Tibial nerve (tissue), 4 donors: ENCODE measurements around the gene KAZN. TPM values are rescaled to one million over a fixed set of nuclear protein-coding genes. Genes with fewer than 3 reads are reported as not detected.
A peak's percentile ranks its signal among the peaks of the same experiment; 100 is the strongest.

Experiments used
- DNase-seq, 2 donors: peaks; one replicate each; pipeline ENCODE4 v3.0.0-alpha.2; 2019; ENCODE audit warnings: low spot score in 2 of 2
- H3K27ac ChIP-seq, 4 donors: fragments of 200-600 bp; sonication (generic) in 3 of 4; one replicate each; pipeline ENCODE4 v1.5.1; 2017 to 2019; ENCODE audit warnings: mild to moderate bottlenecking in 1 of 4
- H3K27me3 ChIP-seq, 2 donors: fragments of 200-600 bp; sonication (generic) in 1 of 2; one replicate each; pipeline versions ENCODE4 v1.5.1 to v1.6.0; 2017 to 2019
- H3K36me3 ChIP-seq, 3 donors: fragments of 200-600 bp; sonication (generic); one replicate each; pipeline ENCODE4 v1.5.1; 2018 to 2019
- H3K4me1 ChIP-seq, 4 donors: fragments of 200-600 bp; sonication (generic) in 3 of 4; one replicate each; pipeline ENCODE4 v1.5.1; 2017 to 2019
- H3K4me3 ChIP-seq, 4 donors: fragments of 200-600 bp; sonication (generic) in 3 of 4; one replicate each; pipeline ENCODE4 v1.5.1; 2017 to 2019; ENCODE audit warnings: mild to moderate bottlenecking in 1 of 4, moderate library complexity in 1 of 4
- H3K9me3 ChIP-seq, 4 donors: fragments of 200-600 bp; sonication (generic) in 3 of 4; one replicate each; pipeline ENCODE4 v1.5.1; 2017 to 2019
- EP300 ChIP-seq, 2 donors: sonication (generic); formaldehyde crosslinking; IDR thresholded peaks; one replicate each; pipeline ENCODE4 v1.6.1; 2017; ENCODE audit warnings: antibody characterized with exemption in 2 of 2, mild to moderate bottlenecking in 1 of 2
- POLR2A ChIP-seq, 2 donors: fragments of 450-650 bp; IDR thresholded peaks; one replicate each; pipeline ENCODE4 v1.6.1; 2017; ENCODE audit warnings: antibody characterized with exemption in 2 of 2, mild to moderate bottlenecking in 2 of 2, moderate library complexity in 2 of 2
- WGBS, 2 donors: methylation state at CpG; one replicate each; pipeline ENCODE4 v1.1.5; 2018; 5-methylcytosine and 5-hydroxymethylcytosine counted together
- total RNA-seq, 4 donors: library from RNA; depleted of rRNA; stranded (reverse); fragments of >200 nt; gene quantifications; one replicate each; pipeline ENCODE4 v1.1.0, GENCODE V29; 2016
- TF ChIP-seq, protein P1 (sequence below), 5 experiments: fragments of 200-600 bp in 3 of 5; fragments of 450-650 bp in 2 of 5; sonication (generic) in 3 of 5; IDR thresholded peaks; one replicate each; pipeline ENCODE4 v1.5.1; 2016 to 2019; ENCODE audit warnings: antibody characterized with exemption in 5 of 5, mild to moderate bottlenecking in 3 of 5, moderate library complexity in 2 of 5

Gene KAZN
- total RNA-seq, 4 donors from 2014 or later: 16.0 to 29.2 (median 22.2) TPM

DNA sequence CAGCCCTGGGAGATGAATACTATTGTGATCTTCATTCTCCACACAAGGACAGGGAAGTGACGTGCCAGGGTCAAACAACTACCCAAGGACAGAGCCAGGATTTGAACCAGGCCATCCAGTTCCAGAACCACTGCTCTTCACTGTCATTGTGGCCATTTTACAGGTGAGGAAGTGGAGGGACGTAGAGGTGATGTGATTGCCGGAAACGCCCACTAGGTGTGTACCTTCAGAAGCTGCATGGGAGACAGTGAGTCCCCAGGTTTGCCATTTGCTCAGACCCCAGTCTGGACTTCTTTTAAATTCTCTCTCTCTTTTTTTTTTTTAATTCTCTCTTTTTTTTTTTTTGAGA lies 347.5 kb downstream of the KAZN start:
- no peak for DNase-seq
- Histone ChIP-seq H3K9me3 (no peaks in the 10 kb centered on the region), H3K4me3 (no peak overlapping the region), H3K4me1 (peaks cover 0 to 48% (median 10%) of the 10 kb centered on the region in 4 donors), H3K36me3 (no peaks in the 10 kb centered on the region), H3K27ac (peak overlapping the region; percentile 15 to 82 (median 64)), H3K27me3 (no peaks in the 10 kb centered on the region)
- TF ChIP-seq, protein P1, sequence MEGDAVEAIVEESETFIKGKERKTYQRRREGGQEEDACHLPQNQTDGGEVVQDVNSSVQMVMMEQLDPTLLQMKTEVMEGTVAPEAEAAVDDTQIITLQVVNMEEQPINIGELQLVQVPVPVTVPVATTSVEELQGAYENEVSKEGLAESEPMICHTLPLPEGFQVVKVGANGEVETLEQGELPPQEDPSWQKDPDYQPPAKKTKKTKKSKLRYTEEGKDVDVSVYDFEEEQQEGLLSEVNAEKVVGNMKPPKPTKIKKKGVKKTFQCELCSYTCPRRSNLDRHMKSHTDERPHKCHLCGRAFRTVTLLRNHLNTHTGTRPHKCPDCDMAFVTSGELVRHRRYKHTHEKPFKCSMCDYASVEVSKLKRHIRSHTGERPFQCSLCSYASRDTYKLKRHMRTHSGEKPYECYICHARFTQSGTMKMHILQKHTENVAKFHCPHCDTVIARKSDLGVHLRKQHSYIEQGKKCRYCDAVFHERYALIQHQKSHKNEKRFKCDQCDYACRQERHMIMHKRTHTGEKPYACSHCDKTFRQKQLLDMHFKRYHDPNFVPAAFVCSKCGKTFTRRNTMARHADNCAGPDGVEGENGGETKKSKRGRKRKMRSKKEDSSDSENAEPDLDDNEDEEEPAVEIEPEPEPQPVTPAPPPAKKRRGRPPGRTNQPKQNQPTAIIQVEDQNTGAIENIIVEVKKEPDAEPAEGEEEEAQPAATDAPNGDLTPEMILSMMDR (IDR thresholded peaks at IDR 0.05): no peak
- TF ChIP-seq EP300 (IDR thresholded peaks at IDR 0.05) (no peak), POLR2A (IDR thresholded peaks at IDR 0.05) (no peak)
- 81 to 83% methylated on average over 4 of the region's 4 CpGs for WGBS, 2 donors

DNA sequence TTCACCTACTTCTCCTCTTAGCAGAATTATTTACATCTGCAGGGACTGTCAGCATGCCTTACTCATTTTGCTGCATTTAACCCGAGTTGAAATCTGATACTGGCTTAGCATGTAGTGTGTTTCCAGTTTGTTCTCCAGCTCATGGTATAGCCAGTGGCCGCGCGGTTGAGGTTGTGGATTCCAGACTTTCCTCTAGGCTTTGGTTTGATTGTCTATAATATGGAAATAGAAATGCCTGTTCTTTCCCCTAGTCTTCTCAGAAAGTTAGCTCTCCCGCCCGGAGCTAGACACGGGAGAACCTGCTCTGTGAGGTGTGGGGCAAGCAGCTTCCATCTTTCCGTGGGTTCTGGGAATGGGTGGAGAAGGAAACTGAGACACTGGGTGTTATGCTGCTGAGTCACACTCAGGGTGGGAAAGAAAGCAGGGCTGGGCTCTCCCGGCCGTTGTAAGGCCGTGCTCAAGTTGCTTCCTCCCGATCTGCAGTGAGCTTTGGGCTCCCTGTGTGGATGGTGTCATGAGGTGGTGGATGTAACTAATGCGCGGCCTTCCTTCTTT lies 348.3 kb downstream of the KAZN start:
- WGBS, 2 donors: 68 to 75% methylated on average over 14 of the region's 14 CpGs
- Histone ChIP-seq H3K27ac (peak overlapping the region in 1 of 4 donors; percentile 64), H3K27me3 (no peaks in the 10 kb centered on the region), H3K9me3 (no peaks in the 10 kb centered on the region), H3K4me3 (no peak overlapping the region), H3K36me3 (no peaks in the 10 kb centered on the region), H3K4me1 (peaks cover 0 to 48% (median 10%) of the 10 kb centered on the region in 4 donors)
- TF ChIP-seq, protein P1 (IDR thresholded peaks at IDR 0.05): no peak
- TF ChIP-seq POLR2A (IDR thresholded peaks at IDR 0.05): no peak
- no peak for TF ChIP-seq EP300 (IDR thresholded peaks at IDR 0.05)
- DNase-seq: no peak

DNA sequence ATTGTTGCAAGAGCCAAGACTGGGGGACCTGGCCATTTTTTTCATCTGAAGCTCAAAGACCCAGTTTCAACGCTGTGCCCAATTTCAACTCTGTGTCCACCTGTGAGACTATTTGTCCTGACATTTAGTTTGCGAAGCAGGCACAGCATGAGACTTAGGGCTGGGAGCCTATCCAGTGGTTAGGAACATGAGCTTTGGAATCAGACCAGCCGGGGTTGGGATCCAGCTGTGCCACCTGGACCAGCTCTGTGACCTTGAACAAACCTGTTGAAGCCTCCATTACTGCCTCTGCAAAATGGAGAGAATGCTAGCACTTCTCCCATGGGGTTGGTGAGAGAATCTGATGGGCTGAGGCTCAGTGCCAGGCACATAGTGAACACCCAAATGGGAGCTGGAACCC lies 348.9 kb downstream of the KAZN start:
- Histone ChIP-seq H3K27me3 (no peaks in the 10 kb centered on the region), H3K9me3 (no peaks in the 10 kb centered on the region), H3K36me3 (no peaks in the 10 kb centered on the region), H3K4me3 (no peak overlapping the region), H3K4me1 (peaks cover 0 to 44% (median 10%) of the 10 kb centered on the region in 4 donors), H3K27ac (no peak overlapping the region)
- no peak for DNase-seq
- TF ChIP-seq EP300 (IDR thresholded peaks at IDR 0.05) (no peak), POLR2A (IDR thresholded peaks at IDR 0.05) (no peak)
- TF ChIP-seq, protein P1 (IDR thresholded peaks at IDR 0.05): no peak
- 85 to 92% methylated on average over 3 of the region's 3 CpGs for WGBS, 2 donors

DNA sequence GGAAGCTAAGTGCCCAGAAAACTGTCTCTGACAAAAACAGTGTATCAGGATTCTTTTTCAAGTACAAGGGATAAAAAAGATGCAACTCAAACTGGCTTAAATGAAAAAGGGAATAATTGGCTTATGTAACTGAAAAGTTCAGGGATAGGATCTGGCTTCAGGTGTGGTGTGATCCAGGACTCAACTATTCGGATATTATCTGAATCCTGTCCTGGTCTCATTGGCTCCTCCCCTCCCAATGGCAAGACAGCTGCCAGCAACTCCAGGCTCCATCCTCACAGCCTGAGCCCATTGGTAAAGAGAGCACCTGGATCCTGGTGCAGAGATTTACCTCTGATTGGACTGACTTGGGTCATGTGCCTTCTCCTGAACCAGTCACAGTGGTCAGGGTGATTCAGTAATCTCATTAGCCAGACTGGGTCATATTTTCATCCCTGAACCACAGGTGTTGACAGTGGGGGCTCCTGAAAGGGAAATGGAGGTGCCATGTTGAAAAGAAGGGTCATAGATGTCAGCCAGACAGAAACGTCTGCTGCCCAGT lies 349.7 kb downstream of the KAZN start:
- no peak overlapping the region for H3K27ac ChIP-seq
- no peaks in the 10 kb centered on the region for H3K9me3 ChIP-seq
- no peak overlapping the region for H3K4me3 ChIP-seq
- H3K4me1 ChIP-seq: peaks cover 0 to 45% (median 10%) of the 10 kb centered on the region in 4 donors
- TF ChIP-seq, protein P1 (IDR thresholded peaks at IDR 0.05): no peak
- TF ChIP-seq EP300 (IDR thresholded peaks at IDR 0.05): no peak
- TF ChIP-seq POLR2A (IDR thresholded peaks at IDR 0.05): no peak
- WGBS, 2 donors: 79 to 85% methylated on average over 2 of the region's 2 CpGs
- no peak for DNase-seq
- no peaks in the 10 kb centered on the region for H3K36me3 ChIP-seq
- H3K27me3 ChIP-seq: no peaks in the 10 kb centered on the region

DNA sequence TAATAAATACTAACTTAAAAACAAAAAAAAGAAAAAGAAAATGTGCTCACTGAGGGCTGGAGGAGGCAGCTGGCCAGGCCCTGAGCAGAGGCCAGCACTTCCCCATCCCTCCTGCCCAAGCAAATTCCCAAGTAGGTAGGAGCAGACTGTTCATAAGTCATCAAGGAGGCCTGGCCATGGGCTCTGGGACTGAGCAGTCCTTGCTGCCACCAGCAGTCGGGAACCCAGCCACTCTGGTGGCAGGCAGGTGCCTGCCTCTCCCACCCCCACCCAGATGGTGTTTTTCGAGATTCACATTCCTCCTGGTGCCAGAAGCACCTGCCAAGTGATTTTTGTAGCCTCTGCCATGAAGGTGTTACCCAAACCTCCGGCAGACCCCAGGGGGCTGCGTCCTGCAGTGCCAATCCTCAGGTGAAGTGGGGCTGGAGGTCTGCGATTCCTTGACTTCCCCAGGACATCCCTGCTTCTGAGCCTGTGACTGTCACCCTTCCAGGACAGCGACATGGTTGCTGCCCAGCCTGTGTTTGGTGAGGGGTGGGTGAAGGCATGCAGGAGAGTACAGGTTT lies 350.9 kb downstream of the KAZN start:
- no peaks in the 10 kb centered on the region for H3K36me3 ChIP-seq
- H3K27me3 ChIP-seq: no peaks in the 10 kb centered on the region
- peaks cover 0 to 35% (median 9%) of the 10 kb centered on the region in 4 donors for H3K4me1 ChIP-seq
- 91 to 100% methylated on average over 1 to 5 of the region's 6 CpGs for WGBS, 2 donors
- H3K4me3 ChIP-seq: no peak overlapping the region
- DNase-seq: no peak
- no peak overlapping the region for H3K27ac ChIP-seq
- TF ChIP-seq POLR2A (IDR thresholded peaks at IDR 0.05) (no peak), EP300 (IDR thresholded peaks at IDR 0.05) (no peak)
- TF ChIP-seq, protein P1 (IDR thresholded peaks at IDR 0.05): no peak
- peaks cover 0 to 8% (median 0%) of the 10 kb centered on the region in 4 donors for H3K9me3 ChIP-seq
